ENCODE results near the gene XPO4.

XPO4 gene

DNA sequence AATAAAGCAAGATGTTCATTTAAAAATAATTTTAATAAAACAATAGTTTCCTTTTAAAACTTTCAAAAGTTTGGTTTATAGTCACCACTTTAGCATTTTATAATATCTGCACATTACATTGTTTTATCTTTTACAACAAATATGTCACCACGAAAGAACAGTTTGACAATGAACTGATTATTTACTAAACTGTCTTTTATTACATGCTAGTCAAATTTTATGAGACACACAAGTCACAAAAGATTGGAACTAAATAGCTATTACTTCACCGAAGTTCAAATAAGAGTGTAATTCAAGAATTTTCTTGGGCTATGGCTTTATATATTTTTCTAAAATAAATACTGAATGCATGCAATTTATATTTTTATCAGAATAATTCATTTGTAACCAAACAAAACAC, 71.3 kb downstream of the XPO4 start:
- in situ Hi-C loops (cut with HindIII; ENCODE audit: low sequenced_read_pairs): no loop called here

DNA sequence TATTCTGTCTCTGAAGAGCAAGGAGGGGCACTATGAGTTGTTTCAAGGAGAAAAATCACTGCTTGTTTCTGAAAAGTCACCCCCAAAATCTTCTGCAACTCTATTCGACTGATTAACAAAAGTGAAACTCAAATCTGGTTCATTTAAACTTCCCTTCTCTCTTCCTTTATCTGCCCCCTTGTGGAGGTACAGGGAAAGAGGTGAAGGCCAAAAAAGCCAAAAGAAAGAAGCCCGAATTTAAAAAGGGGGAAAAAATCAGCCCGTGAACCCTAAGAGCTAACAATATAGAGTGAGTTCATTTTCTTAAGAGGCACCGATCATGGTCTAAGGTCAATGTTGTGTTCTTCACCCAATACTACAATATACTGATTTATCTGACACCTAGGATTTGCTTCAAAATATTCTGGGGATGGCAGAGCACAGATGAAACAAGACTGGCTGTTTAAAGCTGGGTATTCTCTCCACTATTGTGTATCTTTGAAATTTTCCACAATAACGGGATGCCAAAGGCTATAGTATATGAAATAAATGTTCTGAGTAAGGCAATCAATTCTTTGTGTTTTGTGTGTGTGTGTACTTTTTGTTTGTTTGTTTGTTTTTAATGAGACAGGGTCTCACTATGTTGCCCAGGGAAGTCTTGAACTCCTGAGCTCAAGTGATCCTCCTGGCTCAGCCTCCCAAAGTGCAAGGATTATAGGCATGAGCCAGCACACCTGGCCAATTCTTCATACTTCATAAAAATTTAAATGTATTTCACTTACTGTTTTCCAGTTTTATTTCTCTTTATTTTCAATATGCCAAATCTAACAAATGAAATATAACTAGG, 73.8 kb downstream of the XPO4 start:
- in situ Hi-C loops (cut with HindIII; ENCODE audit: low sequenced_read_pairs): no loop called here

DNA sequence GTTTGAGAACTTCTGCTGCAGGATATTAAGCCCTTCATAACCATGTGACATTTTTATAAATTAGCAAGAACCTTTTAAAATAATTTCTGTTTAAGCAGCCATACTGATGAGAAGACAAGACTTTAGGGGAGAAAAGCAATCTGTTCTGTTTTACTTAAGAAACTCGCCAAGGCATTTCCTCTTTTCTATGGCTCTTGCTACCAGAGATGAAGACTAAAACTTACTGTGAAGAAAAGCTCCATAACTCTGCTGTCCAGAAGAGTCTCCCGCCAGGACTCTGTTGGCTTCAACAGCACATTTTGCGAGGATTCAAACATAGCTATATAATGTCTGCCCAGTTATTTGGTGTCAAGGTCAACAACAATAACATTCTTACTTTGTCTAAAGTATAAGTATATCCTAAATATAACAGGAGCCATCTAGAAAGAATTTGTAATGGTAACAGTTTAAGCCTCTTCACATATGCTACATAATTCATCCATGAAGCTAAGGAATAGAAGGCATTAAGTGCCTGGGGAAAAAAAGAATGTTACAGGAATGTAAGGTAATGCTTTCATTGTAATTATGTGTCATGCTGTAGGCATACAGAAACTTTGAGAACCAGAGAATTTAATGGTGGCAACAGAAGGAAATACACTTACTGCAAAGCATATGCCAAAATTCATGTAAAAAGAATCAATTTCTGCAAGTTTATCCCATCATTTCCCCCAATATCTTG, 75.5 kb downstream of the XPO4 start:
- in situ Hi-C loops (cut with HindIII; ENCODE audit: low sequenced_read_pairs): no loop called here

DNA sequence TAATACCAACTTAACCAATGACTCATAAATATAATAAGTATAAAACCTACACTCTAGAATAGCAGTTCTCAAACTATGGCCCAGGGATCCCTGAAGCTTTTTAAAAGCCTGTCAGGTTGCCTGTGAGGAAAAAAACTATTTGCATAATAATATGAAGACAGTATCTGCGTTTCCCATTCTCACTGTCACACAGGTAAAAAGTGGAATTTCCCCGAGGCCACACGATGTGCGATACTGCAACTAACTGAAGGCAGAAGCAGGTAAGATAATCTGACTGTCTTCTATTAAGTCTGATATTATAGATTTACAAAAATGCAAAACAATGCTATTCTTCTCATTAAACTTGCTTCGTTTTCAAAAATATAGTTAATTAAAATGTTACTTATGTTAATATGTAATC, 76.2 kb downstream of the XPO4 start:
- in situ Hi-C loops (cut with HindIII; ENCODE audit: low sequenced_read_pairs): no loop called here

DNA sequence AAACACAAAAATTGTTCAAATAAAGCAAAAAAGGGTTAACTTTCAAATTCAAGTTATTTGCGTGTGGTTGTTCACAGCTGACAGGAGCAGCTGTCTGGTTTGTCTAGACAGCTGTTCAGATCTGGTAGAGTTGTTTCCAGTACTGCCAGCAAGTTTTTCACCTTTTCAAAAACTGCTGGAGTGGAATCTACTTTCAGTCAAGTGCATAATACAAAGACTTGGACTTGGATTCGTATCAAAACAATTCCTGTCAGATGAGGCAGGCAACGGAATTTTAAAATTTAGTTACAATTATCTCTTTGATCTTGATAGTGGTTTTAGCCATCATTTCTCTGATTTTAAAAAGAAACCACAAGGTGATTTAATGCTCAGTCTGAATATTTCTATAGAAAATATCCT, 77.1 kb downstream of the XPO4 start:
- in situ Hi-C loops (cut with HindIII; ENCODE audit: low sequenced_read_pairs): no loop called here

DNA sequence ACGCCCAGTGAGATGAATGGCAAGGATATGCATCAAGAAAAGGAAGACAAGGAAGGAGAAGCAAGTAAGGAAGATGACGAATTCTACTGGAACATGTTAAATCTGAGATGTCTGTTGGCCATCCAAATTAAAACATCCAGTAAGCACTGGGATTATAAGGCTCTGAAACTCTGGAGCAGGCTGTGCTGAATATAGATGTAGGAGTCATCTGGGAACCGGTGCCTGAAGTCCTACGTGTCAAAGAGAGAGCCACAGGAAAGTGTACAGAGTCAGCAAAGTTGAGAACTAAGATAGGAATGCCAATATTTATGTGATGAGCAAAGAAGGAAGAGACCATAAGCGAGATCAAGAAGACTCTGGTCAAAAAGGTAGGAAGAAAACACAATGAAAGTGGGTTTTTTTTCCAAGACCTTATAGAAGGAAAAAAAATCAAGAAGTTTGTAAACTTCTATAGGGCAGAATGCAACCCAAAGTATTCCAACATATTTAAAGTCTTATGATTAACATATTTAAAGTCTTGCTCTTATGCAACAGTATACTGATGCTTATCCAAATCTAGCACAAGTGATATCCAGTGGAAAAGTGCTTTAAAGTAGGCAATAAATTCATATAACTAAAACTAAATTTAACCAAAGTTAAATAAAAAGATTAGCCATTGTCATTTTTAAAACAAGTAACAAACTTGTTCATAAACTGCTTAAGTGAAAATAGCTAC, 77.6 kb downstream of the XPO4 start:
- in situ Hi-C loops (cut with HindIII; ENCODE audit: low sequenced_read_pairs): no loop called here

DNA sequence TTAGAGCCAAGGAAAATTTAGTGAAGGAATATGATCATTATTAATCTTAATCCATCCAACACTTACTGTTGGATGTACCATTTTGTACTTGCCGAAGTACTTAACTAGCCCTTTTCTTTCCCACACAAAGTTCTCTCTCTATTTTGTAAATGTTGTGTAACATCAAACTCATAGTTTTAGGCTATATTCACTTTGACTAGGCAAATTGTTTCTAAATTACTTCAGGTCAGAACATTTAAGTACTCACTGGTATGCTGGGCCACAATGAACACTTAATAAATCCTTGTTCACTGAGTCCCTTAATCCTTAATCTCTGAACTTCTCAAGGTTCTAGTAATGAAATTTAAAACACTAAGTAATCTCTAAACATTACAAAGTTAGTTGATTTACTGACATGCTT, 79.5 kb downstream of the XPO4 start:
- in situ Hi-C loops (cut with HindIII; ENCODE audit: low sequenced_read_pairs): no loop called here

DNA sequence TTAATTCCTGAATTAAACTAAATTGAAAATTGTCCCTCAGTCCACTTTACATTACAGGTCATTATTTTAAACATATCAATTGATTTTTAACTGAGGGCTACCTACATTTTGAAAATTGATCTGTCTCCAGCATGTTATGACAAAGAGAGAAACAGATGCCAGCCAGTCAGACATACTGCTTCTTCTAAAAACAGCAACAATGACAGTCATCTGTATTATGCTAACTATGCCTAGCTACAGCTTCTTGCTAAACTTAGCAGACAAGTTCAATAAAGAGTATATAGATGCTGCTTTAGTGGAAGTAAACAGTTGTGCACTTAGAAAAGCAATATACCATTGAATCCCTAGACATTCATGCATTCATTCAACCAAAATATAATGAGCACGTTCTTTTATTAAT, 80.1 kb downstream of the XPO4 start:
- in situ Hi-C loops (cut with HindIII; ENCODE audit: low sequenced_read_pairs): no loop called here

DNA sequence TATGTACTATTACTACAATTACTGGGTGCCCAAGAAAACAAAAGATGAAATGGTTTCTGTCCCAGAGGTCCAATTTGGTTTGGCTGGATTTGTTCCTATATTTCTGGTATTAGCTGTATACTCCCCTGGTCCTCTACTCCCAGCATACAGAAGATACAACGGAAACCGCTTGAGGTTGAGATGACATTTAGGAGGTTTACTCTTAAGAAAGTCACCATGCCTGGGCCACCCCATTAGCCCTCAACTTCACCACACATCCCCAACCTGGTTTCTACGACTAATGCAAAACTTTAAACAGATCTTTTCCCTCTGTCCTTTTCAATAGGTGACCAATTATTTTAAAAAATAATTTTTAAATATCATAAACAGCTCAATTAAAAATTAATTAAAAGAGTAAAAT, 82.8 kb downstream of the XPO4 start:
- in situ Hi-C loops (cut with HindIII; ENCODE audit: low sequenced_read_pairs): no loop called here

DNA sequence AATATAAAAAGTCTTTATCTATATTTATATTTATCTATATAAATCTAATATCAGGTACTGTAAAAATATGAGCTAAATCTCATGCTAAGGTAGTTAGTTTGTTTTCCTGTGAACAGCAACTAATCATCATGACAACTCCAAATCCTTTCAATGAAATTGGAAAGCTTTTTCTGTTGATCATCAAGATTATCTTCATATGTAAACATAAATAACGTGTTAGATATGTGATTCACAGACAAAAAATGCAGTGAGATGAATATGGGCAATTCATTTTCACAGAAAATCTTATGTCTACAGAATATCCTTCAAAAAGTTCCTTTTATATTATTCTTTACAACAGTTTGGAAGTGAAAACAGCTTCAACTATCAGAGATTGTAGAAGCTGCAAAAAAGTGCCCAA, 87.1 kb downstream of the XPO4 start:
- in situ Hi-C loops (cut with HindIII; ENCODE audit: low sequenced_read_pairs): no loop called here

DNA sequence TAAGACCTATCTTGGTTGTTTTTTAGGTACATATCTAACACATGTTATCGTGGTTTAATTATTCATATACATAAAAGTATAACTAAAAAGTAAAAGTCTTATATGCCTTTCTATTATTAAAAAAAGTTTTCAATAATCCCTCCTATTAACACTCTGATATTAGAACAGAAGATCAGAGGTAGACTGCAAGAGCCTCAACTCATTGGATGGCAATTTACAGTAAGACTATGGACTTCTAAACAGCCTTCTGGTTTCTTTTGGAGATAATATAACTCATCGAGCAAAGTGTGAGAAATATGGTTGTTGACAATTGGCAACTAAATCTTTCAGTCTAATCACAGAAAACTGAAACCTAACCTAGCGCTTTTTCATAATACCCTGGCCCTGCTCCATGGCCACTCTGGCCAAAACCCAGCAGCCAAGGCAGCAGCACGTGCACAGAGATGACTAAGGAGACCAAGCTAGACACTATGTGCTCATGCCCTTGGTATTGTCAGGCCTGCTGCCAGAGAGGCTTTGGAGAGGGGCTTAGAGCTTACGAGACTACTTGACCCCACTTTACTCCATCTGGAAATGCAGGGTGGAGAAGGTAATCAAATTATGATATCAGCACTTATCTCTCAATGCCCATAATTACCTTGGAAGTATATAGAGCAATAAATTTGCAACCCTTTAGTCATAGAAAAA, 88.2 kb downstream of the XPO4 start:
- in situ Hi-C loops (cut with HindIII; ENCODE audit: low sequenced_read_pairs): no loop called here

DNA sequence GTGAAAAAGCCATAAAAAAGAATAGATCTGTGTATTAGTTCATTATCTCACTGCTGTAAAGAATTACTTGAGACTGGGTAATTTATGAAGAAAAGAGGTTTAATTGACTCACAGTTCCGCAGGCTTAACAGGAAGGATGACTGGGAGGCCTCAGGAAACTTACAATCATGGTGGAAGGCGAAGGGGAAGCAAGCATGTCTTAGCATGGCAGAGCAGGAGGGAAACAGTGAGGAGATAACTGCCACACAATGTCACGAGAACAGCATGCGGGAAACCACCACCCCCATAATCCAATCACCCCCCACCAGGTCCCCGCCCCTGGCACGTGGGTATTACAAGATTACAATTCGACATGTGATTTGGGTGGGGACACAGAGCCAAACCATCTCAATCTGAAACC, 89.7 kb downstream of the XPO4 start:
- in situ Hi-C loops (cut with HindIII; ENCODE audit: low sequenced_read_pairs): no loop called here

DNA sequence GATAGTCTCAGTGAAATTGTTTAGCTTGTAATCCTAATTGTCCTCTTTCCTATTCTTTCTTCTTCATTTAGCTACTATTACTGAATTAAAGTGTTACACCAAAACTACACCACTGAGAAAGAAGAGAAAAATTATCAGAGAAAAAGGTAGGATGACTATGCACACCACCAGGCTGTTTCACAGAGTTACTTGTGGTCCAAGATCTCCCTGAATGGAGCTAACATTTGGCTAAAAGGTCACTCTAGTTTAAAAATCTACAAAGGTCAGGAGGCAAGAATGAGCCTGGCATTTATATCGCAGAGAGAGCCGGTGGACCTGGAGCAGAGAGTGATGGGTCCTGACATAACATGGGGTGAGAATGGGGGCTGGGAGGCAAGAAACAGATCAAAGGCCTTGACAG, 91.7 kb downstream of the XPO4 start:
- in situ Hi-C loops (cut with HindIII; ENCODE audit: low sequenced_read_pairs): no loop called here

DNA sequence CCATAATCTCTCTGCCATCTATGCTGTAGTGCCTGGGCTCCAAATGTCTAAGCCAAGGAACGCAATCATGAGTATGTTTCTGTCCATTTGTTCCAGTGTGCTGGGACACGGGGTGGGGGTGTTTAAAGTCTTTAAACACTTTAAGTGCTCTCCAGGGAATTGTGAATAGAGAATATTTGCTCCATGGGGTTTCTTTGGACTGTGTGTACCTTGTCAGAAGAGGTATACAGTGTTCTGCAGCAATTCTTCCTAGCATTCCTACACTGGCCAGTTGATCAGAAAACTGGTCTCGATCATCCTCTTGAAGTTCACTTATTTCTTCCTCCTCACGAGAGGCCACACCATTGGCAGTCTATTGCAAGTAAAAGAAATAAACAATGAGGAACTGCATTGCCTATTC, 93.7 kb downstream of the XPO4 start:
- in situ Hi-C loops (cut with HindIII; ENCODE audit: low sequenced_read_pairs): no loop called here

DNA sequence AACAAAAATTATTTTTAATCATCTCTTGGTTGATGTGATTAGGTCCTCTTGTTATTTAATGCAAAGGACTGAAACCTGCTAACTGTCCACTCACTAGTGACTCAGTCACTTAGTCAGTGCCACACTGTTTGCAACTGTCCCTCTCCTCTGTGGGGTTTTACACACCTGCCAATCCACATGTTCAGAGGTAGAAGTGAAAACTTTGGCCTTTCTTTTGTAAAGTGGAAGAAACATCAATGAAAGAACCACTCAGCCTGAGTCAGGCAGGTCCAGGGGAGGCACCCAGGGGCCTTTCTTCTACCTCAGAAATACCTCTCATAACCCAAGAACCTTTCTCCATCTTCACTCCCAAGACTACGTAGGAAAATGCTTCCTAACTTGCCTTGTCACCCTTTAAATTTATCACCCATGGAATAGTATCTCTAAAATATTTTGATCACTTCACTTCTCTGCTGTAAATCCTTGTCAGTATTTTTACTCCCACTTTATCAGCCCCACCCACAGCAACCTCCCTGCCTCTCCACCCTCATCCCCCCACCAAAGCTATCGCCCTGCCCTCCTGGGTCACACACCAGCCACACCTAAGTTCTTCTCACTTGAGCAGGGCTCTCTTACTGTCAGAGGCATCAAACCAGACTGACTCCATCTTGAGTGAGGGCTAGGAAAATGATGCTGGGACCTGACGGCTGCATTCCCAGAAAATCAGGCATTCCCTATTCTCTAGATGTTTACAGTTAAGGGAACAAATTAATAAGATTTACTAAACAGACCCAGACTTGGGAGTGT, 99.2 kb downstream of the XPO4 start:
- in situ Hi-C loops (cut with HindIII; ENCODE audit: low sequenced_read_pairs): no loop called here

DNA sequence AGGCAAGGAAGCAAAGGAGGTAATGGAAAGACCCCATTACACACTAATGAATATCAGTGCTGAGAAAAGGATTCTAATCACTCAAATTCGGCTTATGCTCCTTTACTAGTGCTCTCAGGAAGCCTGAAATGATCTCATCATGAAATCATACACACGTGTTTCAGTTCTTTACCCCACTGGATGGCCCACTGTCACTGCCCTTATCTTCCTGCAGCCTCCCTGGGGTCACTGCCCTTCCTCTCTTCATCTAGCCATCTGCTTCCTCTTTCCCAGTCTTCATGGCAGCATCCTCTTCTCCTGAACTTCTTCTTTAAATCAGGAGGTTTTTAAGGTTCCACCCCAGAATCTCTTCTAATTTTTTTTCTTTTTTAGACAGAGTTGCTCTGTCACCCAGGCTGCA, 100.8 kb downstream of the XPO4 start:
- in situ Hi-C loops (cut with HindIII; ENCODE audit: low sequenced_read_pairs): no loop called here

DNA sequence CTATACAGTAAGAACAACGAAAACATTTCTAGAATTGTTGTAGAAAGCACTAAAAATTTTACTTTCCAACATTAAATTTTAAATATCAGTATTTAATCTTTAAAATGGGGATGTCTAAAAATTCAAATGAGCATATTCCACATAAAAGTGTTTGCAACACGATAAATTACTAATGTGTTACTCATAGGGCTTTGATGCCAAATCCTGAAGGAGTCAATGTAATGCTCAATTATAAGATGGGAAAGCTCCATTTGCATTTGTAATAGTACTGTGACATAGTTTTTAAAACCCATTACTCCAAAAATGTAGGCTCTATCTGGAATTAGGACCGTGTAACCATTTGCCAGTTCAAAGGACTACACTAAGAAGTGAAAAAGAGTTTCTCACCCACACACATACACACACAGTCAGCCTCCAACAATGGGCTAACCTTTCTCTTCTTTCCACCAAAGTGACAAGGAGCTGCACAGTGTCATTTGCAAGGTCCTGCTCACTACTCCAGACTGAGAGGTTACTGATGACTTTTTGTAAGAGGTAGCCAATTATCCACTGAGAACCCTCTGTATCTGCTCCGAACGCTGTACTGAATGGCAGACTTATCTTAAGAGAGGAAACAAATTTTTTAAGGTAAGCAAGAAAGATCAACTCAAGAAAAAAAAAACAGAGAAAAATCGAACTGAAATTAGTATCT, 102.7 kb downstream of the XPO4 start:
- in situ Hi-C loops (cut with HindIII; ENCODE audit: low sequenced_read_pairs): no loop called here

DNA sequence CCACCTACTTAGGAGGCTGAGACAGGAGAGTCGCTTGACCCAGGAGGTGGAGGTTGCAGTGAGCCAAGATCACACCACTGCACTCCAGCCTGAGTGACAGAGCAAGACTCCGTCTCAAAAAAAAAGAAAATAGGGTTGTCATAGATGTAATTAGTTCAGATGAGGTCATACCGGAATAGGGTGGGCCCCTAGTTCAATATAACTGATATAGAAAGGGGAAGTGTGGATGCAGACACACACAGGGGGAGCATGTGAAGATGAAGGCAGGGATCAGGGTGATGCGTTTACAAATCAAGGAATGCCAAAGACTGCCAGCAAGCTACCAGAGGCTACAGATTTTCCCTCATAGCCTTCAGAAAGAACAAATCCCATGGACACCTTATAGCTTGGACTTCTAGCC, 104.5 kb downstream of the XPO4 start:
- in situ Hi-C loops (cut with HindIII; ENCODE audit: low sequenced_read_pairs): no loop called here

DNA sequence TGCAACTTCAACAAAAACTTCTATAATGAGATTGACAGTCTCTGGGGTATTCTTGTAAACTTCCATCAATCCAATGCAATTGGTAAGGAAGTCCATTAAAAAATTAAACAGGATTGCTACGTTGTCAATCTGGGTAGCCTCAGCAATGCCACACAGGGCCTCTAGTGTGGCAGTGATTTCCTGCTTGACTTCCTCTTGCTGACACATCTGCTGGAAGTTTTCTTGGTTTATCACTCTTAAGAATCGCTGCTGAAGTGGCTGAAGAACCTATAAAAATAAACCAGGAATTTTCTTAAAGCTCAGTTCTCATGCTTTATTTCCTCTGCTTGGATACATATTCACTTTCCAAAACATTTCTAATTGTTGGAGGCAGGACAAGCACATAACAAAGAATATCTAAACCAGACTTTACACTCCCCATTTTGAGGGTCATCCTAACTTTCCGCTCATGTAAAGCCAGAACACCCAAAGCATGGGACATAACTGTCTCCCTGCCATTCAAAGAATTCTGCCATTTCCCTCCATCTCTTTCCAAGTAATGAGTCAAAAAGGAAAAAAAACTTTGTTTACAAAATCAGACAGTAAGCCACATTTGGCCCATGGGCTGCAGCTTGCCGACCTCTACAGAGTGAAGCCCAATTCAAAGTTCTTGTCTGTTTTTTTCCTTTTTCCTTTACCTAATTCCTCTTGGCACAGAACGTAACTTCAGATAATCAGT, 105.6 kb downstream of the XPO4 start:
- in situ Hi-C loops (cut with HindIII; ENCODE audit: low sequenced_read_pairs): no loop called here

Measured in DLD1 (cell line).